MM.1S (cell line): Measurements from ENCODE around the gene CNTNAP4.

Experiments
- DNase-seq: peaks from one replicate; pipeline ENCODE4 v3.0.0-alpha.2; 2015
- H2AFZ ChIP-seq: fragments of 300-600 bp; sonication (generic); 2 replicates; pipeline ENCODE4 v1.6.0; 2016; ENCODE audit warnings: antibody characterized with exemption, low read length
- H3F3A ChIP-seq: fragments of 300-600 bp; sonication (generic); 2 replicates; pipeline ENCODE4 v1.6.1; 2016; ENCODE audit warnings: mild to moderate bottlenecking, antibody characterized with exemption, low read length, moderate library complexity, mixed read lengths; ENCODE audit not compliant: insufficient read depth
- H3K27ac ChIP-seq: fragments of 300-600 bp; sonication (generic); 2 replicates; pipeline ENCODE4 v1.5.1; 2016; ENCODE audit warnings: mild to moderate bottlenecking, low read length
- H3K27me3 ChIP-seq: fragments of 300-600 bp; sonication (generic); replicated peaks from 2 replicates; pipeline ENCODE4 v1.6.0; 2016; ENCODE audit warnings: low read length; ENCODE audit not compliant: insufficient read depth
- H3K36me3 ChIP-seq: fragments of 300-600 bp; sonication (generic); replicated peaks from 2 replicates; pipeline ENCODE4 v1.6.1; 2016; ENCODE audit warnings: mild to moderate bottlenecking, low read length, mixed read lengths; ENCODE audit not compliant: insufficient read depth
- H3K4me1 ChIP-seq: fragments of 300-600 bp; sonication (generic); 2 replicates; pipeline ENCODE4 v1.6.1; 2016; ENCODE audit warnings: low read length, mixed read lengths
- H3K4me2 ChIP-seq: fragments of 300-600 bp; sonication (generic); 2 replicates; pipeline ENCODE4 v1.6.0; 2016; ENCODE audit warnings: low read depth, low read length
- H3K4me3 ChIP-seq: fragments of 300-600 bp; sonication (generic); 2 replicates; pipeline ENCODE4 v1.5.1; 2016; ENCODE audit warnings: low read length, mixed read lengths
- H3K79me2 ChIP-seq: fragments of 300-600 bp; sonication (generic); 2 replicates; pipeline ENCODE4 v1.6.1; 2016; ENCODE audit warnings: mixed run types, low read length, mixed read lengths
- H3K9ac ChIP-seq: fragments of 300-600 bp; sonication (generic); 2 replicates; pipeline ENCODE4 v1.6.1; 2016; ENCODE audit warnings: low read length, mixed read lengths
- H3K9me2 ChIP-seq: fragments of 300-600 bp; sonication (generic); replicated peaks from 2 replicates; pipeline ENCODE4 v1.6.1; 2016; ENCODE audit warnings: mild to moderate bottlenecking, low read length, mixed read lengths; ENCODE audit not compliant: insufficient read depth
- H3K9me3 ChIP-seq: fragments of 300-600 bp; sonication (generic); replicated peaks from 2 replicates; pipeline ENCODE4 v1.6.1; 2016; ENCODE audit warnings: mild to moderate bottlenecking, low read length, mixed read lengths; ENCODE audit not compliant: insufficient read depth
- H4K20me1 ChIP-seq: fragments of 300-600 bp; sonication (generic); 2 replicates; pipeline ENCODE4 v1.6.1; 2016; ENCODE audit warnings: mild to moderate bottlenecking, low read length, moderate library complexity, mixed read lengths; ENCODE audit not compliant: insufficient read depth
- EZH2 ChIP-seq: fragments of 300-600 bp; sonication (generic); optimal IDR thresholded peaks from 2 replicates; pipeline ENCODE3; 2017; ENCODE audit warnings: low read depth, mild to moderate bottlenecking, antibody characterized with exemption, low read length, mixed read lengths
- EZH2phosphoT487 ChIP-seq: fragments of 300-600 bp; sonication (generic); IDR thresholded peaks from 2 replicates; pipeline ENCODE4 v1.6.1; 2018; ENCODE audit warnings: antibody characterized with exemption, low read length
- TF ChIP-seq, protein P1 (sequence below): fragments of 300-600 bp; sonication (generic); IDR thresholded peaks from 2 replicates; pipeline ENCODE4 v1.5.1; 2016; ENCODE audit warnings: antibody characterized with exemption, low read length, mixed read lengths

The CNTNAP4 gene

DNA sequence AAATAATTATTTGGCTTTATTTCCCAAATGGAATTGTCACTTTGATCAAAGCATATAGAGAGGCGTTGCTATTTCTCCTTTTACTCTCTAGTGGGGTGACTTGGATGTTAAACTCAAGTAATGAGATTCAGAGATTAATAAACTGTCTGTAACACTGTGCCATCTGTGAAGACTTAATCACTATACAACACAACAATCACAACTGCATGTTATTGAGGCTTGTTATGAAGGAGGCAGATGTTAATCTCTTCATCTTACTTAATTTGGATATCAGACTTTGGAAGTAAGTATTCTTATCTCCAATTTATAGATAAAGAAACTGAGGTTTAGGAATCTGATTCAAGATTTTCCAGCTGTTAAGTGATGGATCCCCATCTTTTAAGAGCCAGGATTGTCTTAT lies 132.5 kb downstream of the CNTNAP4 start:
- DNase-seq: no peak
- Histone ChIP-seq H3K4me1 (no peaks in the 10 kb centered on the region), H3K9me2 (no peaks in the 10 kb centered on the region), H3K4me3 (no peak overlapping the region), H3K79me2 (no peaks in the 10 kb centered on the region), H3K9me3 (no peaks in the 10 kb centered on the region), H3K27me3 (no peaks in the 10 kb centered on the region), H3K27ac (no peak overlapping the region), H3K4me2 (no peak overlapping the region), H3F3A (no peaks in the 10 kb centered on the region), H3K9ac (no peak overlapping the region), H2AFZ (no peak overlapping the region), H4K20me1 (no peaks in the 10 kb centered on the region), H3K36me3 (no peaks in the 10 kb centered on the region)
- TF ChIP-seq, protein P1, sequence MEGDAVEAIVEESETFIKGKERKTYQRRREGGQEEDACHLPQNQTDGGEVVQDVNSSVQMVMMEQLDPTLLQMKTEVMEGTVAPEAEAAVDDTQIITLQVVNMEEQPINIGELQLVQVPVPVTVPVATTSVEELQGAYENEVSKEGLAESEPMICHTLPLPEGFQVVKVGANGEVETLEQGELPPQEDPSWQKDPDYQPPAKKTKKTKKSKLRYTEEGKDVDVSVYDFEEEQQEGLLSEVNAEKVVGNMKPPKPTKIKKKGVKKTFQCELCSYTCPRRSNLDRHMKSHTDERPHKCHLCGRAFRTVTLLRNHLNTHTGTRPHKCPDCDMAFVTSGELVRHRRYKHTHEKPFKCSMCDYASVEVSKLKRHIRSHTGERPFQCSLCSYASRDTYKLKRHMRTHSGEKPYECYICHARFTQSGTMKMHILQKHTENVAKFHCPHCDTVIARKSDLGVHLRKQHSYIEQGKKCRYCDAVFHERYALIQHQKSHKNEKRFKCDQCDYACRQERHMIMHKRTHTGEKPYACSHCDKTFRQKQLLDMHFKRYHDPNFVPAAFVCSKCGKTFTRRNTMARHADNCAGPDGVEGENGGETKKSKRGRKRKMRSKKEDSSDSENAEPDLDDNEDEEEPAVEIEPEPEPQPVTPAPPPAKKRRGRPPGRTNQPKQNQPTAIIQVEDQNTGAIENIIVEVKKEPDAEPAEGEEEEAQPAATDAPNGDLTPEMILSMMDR: no peak
- no peak for TF ChIP-seq EZH2
- TF ChIP-seq EZH2phosphoT487: no peak

DNA sequence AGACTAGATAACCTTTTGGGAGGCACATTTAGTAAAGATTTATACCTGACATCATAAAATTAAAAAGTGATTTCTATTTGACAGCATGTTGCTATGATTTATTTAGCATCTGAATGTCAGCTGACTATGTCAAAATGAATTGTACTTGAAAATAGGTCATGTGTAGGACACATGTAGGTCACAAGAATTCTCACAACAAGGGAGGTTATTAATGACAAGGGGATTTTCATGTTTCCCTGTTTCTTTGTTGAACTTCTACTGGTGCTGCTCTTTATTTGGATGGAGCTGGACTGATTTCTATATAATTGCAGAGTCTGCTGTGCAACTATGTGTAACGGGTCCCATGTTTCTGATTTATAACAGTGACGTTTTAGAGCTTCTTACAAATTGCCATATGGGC lies 144.4 kb downstream of the CNTNAP4 start:
- Histone ChIP-seq H3K27ac (no peak overlapping the region), H3K9me2 (no peaks in the 10 kb centered on the region), H3K36me3 (no peaks in the 10 kb centered on the region), H3K9ac (no peak overlapping the region), H3K4me2 (no peak overlapping the region), H4K20me1 (no peaks in the 10 kb centered on the region), H2AFZ (no peak overlapping the region), H3K4me3 (no peak overlapping the region), H3K27me3 (no peaks in the 10 kb centered on the region), H3K9me3 (no peaks in the 10 kb centered on the region), H3K79me2 (no peaks in the 10 kb centered on the region), H3F3A (no peaks in the 10 kb centered on the region), H3K4me1 (no peaks in the 10 kb centered on the region)
- DNase-seq: no peak
- TF ChIP-seq EZH2: no peak
- TF ChIP-seq, protein P1: no peak
- TF ChIP-seq EZH2phosphoT487: no peak

DNA sequence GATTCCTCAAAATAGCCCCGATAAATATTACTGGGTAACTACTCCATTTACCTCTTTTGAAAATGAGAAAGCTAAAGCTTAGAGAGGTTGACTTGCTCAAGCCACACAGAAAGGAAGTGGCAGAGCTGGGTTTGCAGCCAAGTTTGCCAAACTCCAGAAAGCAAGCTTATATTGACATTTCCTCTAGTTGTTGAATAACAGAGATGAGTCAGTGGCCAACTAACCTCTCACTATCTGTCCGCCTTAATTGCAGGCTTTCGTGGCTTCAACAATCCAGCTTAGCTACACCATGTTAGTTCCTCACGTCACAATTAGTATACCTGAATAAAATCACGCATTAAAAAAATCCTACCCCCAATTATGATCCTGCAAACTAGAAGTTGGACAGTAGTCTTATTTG lies 151.7 kb downstream of the CNTNAP4 start:
- TF ChIP-seq, protein P1: no peak
- TF ChIP-seq EZH2 (no peak), EZH2phosphoT487 (no peak)
- H3K27ac ChIP-seq: no peak overlapping the region
- H3K4me3 ChIP-seq: no peak overlapping the region
- no peaks in the 10 kb centered on the region for H3K4me1 ChIP-seq
- no peak overlapping the region for H2AFZ ChIP-seq
- H3F3A ChIP-seq: no peaks in the 10 kb centered on the region
- no peaks in the 10 kb centered on the region for H4K20me1 ChIP-seq
- no peak overlapping the region for H3K4me2 ChIP-seq
- H3K9me3 ChIP-seq: no peaks in the 10 kb centered on the region
- no peak for DNase-seq
- H3K9ac ChIP-seq: no peak overlapping the region
- H3K9me2 ChIP-seq: no peaks in the 10 kb centered on the region
- no peaks in the 10 kb centered on the region for H3K27me3 ChIP-seq
- H3K36me3 ChIP-seq: no peaks in the 10 kb centered on the region
- H3K79me2 ChIP-seq: no peaks in the 10 kb centered on the region
